Embryonic facial prominence (tissue), 1 donor: ENCODE measurements around the gene HUS1.

Experiments
- DNase-seq: peaks from one replicate; pipeline ENCODE4 v3.0.0-alpha.2; 2016; ENCODE audit errors: extremely low spot score

The HUS1 gene

DNA sequence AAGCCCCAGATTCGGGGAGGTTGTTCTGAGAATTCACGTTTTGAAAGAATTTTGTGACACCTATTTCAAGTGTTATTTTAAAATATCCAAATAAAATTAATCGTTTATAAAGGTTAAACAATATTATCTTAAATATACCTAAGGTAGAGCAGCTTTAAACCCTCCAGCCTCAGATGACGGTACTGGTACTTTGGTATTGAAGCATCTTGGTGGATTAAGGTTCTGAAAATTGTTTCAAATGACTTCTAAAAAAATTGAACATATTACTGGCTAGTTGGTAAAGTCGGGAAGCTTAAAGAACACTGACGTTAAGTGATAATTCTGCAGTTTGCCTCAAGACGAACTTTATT, 392 bp upstream of the HUS1 start:
- no peak for DNase-seq

DNA sequence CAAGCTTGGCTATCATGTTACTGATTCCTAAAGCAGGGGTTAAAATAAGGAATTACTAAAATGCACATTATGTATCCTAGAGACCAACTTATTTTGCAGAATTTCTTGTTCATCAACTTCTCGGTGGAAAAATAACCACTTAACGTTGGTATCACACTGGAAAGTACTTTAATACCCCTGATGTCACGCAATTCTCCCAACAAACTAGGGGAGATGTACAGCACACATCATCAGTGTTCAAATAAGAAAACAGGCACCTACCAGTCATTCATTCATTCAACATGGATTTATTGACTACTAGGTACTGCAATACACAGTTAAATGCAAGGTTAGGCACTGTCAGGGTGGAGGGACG, 648 bp downstream of the HUS1 start:
- no peak for DNase-seq

DNA sequence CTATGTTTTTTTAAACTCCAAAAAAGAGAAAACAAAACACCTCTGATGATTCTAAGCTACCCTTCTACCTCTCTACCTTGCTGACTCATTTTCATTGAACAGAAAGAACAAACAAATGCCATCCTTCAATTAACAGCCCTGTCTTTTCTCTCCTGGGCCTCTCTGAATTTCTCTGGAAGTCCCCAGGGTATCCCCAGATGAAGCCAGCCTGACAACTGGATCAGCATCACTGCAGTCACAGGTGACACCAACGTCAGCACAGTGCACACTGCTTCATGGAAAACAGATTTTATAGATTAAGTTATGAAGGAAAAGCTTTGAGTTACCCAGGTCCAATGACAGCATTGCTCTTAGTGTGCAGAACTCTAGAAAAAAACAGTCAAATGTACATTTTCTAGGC, 5.7 kb downstream of the HUS1 start:
- no peak for DNase-seq

DNA sequence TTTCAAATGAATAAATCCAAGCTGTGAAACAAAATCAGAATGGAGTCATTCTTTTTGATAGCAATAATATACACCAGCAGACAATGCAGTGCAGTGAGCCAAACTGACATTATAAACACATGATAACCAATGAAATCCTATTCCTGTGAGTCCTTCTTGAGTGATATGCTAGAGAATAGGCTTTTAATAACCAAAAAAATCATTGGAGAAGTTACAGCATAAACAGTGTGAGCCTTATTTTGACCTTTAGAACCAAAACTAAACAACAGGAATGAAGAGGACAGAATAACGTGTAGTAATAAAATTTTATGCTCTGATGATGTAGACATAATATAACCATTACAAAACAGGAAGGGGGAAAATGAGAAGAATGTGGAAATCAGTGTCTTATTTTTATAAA, 8.7 kb downstream of the HUS1 start:
- DNase-seq, result no peak

DNA sequence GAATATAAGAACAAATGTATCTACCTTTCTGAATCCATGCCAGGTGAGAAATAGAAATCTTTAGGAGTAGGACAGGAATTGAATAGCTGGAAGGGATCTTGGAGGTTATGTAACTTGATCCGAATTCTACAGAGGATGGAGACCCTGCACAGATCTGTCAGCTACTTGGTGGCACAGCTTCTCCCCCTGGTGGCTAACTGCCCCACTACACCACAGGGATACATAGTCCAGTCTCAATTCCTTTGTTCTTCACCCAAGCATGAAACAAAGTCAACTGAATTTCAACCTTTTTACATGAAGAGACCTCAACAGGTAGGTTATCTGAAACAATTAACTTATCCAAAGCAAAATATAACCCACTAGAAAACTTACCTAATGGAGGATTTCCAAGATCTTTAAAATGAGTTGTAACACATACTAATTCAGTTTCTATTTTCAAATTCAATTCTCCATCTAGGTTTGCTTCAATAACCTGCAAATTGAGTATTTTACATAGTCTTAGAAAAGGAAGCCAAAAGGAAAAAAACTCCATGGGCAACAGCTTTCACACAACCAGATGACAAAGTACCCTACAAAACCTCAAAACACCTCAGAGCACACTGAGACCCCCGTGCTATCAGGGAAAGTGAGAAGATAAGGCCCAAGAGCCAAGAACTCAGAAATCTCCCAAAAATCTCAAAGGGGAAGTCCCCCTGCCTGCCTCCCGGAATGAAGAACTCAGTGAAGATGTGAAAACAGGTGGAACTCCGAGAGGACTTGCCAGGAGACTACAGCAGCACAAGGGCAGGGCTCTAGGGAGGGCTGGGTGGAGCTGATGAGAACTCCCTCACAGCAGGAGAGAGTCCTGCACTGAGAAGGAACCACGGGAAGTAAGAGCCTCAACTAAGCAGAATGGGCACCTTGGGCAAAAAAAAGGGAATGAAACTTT, 10.3 kb downstream of the HUS1 start:
- DNase-seq, result no peak

DNA sequence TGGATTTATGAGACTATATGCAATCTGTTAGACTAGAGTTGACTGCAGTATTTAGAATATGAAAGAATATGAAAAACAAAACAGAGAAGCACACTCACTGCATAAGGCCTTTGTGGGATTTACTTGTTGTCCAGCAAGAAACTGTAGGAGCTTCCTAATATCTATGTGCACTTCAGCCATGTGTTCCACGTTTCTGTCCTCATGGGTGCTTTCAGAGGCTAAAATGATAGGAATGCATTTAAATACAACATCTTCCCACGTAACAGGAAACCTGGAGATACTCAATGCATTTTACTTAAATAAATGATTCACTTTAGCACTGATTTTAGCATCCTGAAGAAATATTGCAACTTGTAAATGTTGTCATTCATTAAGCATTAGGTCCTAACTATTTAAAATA, 11.7 kb downstream of the HUS1 start:
- no peak for DNase-seq

DNA sequence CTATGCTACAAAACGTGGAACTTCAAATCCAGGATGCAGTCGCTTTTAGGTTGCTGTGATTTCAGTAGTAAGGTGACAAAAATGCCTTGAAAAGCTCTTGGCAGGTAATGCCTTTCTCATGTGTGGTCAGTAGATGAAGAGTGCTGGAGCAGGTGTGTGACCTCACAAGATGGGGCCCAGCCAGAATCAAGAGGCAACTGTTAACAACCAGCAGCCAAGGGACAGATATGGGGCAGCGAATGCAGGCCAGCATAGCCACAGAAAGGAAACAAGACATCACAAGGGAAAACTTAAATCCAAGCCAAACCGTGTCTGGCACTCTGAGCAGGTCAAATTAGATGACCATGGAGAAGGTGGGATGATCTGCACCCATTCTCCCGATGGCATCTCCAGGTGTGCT, 12.3 kb downstream of the HUS1 start:
- DNase-seq, result no peak

DNA sequence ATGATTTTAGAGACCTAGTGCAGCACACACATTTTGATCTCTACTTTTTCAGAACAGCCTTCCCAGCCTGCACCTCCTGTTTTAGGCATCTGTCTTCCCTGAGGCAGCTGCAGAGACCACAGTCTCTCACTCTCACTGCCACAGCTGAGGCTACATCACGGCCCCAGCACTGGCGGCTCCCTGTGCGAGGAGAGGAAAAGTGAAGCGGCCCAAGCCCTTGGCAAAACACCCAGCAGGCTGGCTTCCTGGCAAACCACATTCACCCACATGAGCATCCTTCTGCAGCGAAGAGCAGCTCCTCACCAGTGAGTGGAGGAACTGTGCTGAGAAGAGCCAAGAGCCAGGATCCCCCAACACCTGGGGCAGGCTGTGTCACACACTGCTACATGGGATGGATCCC, 14.0 kb downstream of the HUS1 start:
- no peak for DNase-seq

DNA sequence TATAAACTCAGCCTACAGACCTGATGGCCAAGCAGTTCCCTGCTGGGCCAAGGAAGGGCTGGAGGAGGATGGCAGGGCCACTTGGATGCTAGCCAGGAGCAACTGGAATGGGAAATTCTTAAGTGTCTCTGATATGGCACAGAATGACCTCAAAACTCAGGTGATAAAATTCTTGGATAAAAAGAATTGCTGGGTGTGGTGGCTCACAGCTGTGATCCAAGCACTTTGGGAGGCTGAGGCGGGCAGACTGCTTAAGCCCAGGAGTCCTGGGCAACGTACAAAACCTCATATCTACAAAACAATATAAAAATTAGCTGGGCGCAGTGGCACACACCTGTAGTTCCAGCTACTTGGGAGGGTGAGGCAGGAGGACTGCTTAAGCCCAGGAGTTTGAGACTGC, 17.2 kb downstream of the HUS1 start:
- DNase-seq, result no peak

DNA sequence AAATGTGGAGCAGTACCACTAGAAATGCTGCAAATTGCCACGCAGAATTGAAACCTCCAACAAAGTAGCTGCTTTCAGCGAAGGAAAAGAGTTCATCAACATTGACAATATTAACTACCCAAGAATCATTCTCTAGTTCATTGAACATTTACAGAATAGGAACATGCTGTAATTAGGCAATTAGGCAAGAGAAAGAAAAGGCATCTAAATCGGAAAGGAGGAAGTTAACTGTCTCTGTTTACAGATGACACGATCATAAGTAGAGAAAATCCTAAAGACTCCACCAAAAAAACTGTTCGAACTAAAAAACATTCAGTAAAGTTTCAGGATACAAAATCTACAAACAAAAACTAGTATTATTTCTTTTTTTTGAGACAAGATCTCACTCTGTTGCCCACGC, 22.3 kb downstream of the HUS1 start:
- no peak for DNase-seq

DNA sequence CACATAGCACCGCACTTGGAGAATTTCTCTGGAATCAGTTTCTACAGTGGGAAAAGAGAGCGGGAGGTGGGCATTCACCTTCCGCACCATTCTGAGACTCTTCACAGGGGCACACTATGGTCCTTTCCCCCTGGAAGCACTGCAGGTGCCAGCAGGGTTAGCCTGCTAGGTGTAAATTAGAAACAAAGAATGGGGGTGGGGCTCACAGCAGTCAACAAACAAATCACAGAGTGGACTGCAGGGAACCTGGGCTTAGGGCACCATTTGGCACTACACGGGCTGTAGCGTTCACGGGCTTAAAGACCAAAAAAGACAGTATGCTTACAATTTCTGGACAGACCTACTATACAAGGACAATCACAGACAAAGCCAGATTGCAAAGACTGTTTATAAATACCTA, 23.2 kb downstream of the HUS1 start:
- DNase-seq, result no peak

DNA sequence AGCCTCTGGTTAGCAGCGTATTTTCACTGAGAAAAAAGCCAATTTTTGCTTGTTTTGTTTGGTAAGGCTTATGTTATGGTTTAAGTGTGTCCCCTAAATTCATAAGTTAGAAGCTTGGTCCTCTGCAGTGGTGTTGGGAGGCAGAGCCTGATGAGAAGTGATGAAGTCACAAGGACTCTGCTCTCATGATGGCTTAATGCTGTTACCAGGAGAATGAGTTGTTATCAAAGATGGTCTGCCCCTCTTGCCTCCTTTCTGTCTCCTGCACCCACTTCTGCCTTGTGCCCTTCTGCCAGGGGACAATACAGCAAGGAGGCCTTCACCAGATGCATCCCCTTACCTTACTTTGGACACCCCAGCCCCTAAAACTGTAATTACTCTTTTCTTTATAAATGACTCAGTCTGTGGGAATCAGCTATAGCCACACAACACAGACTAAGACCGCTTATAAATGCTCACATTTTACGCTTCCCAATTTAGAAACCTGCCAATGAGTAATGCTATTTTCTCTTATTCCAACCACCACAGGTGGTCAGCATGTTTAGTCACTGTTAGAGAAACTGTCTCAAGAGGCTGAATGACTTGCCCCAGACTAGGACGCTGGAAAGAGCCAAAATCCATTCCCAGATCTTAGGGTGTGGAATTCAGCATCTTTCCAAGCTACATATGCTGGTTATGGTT, 25.0 kb downstream of the HUS1 start:
- no peak for DNase-seq

DNA sequence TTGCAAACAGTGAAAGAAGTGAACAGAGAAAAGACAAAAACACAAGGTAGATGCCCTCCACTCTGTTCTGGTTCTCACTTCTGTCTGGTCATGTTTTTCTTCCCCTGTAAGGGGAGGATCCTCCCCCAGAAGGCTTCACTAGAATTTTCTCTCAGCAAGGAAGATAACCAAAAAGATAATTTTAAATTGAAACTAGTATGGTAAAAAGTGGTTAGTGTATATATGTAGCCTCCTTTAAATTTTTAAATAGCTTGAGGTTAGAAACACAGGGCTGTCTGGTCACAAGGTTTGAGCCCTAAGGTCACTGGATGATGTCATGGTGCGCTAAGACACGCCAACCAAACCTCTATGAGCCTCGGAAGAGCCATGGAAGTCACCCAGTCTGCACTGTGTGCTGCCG, 25.6 kb downstream of the HUS1 start:
- DNase-seq, result no peak

DNA sequence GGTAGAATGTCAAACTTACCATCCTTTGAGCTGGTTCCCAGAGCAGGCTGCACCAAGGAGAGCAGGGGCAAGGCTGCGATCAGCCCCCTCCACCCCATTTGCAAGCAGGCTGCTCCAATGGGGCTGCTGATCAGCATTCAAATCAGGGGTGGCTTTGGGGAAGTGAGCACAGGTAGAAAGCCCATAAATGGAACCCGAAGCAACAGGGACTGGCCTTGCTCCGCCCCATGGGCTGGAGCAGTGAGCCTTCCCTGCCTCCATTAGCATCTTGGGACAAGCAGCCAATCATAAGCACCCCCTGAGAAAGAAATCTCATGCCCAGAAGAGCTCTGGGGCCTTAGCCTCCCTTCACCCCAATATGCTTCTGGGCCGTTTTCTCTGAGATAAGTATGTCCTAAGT, 27.2 kb downstream of the HUS1 start:
- no peak for DNase-seq

DNA sequence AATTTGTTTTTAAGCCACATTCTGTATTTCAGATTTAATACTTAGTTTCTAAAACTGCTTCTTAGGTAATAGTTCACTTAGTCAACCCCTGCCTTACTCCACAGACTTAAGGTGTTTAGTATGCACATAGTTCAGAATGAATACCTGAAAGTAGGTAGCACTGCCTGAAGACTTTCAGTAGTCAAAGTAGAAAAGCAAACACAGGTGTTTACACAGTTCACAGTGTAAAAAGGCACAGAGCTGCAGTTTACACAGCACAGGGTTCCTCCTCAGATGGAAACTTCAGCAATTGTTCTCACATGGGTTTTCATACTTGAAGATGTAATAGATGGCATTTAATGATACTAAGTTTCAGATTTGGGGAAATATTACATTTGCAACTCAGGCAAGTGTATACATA, 28.0 kb downstream of the HUS1 start:
- no peak for DNase-seq

DNA sequence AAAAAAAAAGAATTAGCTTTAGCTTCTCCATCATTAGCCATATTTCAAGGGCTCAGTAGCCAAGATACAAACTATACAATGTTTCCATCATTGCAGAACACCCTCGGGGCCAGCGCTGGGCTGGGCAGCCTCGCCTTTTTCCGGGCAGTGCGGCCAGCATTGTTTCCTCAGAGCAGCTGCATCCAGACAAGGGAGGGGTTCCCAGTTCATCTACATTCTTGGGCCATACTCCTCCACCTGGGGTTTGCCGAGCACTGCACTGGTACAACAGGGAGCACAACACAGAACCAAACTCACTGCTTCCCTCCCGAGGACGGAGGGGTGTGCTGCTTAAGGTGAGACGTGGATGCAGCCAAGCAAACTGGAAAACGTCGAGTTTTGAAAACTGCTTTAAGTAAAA, 28.7 kb downstream of the HUS1 start:
- DNase-seq, result no peak

DNA sequence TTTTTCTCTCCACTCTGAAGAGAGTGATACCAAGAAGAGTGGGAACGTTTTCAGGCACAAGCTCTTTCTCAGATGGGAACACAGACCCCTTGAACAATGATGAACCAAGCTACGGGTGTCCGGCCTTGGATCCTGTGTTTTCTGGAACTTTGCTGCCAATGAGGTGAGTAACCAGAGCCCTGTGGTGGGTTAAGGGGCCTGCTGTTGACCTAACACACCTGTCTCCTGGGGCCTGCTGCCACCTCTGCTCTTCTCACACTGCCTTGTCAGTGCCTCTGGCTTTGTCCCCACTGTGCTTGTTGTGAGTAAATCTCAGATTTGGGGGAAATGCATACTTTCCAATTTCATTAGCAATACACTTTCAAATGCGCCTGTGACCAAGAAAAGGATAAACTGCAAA, 29.7 kb downstream of the HUS1 start:
- no peak for DNase-seq

DNA sequence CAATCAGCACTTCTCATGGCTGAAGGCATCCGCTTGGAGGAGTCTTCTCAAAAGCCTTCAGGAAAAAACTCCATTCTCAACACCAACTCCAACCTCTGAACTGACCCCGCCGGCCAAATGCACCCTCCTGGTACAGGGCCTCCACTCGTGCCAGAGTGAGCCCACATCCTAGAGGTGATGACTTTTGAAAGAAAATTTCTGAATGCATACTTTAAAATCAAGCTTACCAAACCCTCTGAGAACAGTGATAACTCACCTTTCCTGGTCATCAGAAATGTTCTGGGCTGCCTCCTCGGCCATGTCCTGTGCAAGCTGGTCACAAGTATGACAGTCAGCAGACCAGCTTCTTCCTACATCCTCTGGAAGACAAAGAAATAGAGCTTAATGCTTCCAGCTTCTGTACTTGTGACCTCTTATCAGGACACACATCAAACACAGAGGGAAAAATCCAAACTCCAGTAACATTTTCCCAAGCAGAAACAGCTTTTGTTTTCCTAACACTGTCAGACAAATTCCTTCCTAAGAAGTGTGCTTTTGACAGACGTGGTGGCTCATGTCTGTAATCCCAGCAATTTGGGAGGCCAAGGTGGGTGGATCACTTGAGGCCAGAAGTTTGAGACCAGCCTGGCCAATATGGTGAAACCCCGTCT, 31.1 kb downstream of the HUS1 start, which contains the start of gene PKD1L1:
Gene PKD1L1, minus strand, starts transcription at position 326 of the 650 bp plus-strand sequence. Its CDS starts 26 bp downstream, at position 300.
- no peak for DNase-seq

DNA sequence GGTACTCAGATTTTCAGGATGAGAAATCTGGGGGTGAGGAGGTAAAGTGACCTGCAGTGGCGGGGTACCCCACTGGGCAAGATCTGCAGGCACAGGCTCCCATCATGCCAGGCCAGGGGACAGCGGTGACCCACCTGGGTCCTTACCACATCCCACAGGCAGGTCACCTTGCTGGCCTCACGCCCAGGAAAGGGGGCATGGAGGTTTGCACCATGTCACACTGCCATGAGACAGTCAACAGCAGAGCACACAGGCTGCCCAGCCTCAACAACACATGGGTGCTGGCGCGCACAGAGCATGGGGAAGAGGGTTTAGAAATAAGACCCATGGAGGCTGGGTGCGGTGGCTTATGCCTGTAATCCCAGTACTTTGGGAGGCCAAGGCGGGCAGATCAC, 32.1 kb downstream of the HUS1 start:
- DNase-seq, result no peak

DNA sequence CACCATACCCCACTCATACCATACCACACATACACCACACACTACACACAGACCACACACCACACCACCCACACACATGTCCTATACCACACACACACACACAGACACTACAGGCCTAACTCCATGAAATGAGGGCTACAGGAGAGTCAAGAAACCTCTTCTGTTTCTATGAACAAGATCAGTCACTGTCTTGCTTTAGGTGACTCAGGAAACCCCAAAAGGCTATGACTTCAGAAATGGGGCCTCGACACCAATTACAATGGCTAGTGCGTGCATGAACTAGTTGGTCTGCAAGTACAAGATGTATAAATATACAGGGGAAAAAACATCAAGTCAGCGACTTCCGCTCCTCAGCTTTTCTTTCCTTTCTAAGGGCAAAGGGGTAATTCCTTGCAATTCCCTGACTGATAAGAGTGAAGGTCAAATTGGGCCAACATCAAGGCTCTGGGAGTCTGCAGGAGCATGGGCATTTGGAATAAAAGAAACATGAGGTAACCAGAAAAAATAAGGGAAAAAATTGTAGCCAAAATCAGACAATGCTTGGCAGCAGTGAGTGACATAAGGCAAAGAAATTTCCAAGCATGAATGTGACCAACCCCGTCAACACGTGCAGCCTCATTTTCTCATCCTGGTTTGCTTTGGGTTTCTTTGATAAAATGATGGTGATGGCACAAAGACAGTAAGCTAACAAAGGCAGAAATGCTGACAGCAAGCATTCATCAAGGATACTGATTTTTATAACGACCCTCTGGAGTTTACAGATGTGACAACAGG, 32.6 kb downstream of the HUS1 start:
- no peak for DNase-seq

DNA sequence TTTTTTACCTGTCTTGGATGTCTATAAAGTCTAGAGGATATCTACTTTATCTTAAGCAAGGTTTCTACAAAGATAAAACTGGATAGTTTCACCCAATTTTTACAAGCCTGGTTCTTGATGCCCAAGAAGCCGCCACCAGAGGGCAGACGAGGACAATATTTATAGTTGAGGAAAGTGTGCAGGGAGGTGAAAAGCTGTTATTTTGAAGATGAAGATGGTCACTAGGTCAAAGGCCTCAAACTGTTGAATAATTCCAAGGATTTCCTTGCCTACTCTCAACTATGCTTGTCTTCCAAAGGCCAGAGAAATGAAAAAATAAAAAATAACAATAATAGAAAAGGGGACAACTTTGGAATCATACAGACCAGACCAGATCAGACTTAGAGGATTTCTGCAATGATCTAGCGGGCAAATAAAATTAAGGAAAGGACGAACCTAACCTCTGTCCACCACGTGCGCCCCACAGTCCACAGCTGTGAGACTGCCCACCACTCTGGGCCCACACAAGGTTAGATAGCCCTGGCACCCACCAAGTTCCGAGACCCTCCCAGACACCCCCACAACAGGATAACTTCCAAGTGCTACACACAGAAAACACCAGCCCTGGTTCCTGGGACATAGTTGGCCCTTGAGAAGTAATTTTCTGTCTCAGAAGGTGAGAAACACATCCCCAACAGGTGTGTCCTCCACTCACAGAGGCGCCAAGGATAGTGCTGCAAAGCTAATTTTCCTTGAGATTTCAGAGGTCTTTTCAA, 34.0 kb downstream of the HUS1 start:
- DNase-seq, result no peak
